CD8-positive, alpha-beta memory T cell (primary cell): Measurements from ENCODE around the gene ARHGAP26. TPM values are rescaled to one million over a fixed set of nuclear protein-coding genes. Genes with fewer than 3 reads are reported as not detected.
A peak's percentile ranks its signal among the peaks of the same experiment; 100 is the strongest.

Source experiments
- CTCF ChIA-PET: fragments of 350-600 bp; sonication (Branson Sonifier 250); formaldehyde crosslinking; loops from one replicate; lab custom pipeline; 2021; ENCODE audit warnings: antibody characterized with exemption; lab: Charles Lee
- POLR2A ChIA-PET: fragments of 350-600 bp; sonication (Branson Sonifier 250); formaldehyde crosslinking; loops from one replicate; lab custom pipeline; 2021; ENCODE audit warnings: antibody characterized with exemption; lab: Charles Lee
- DNase-seq, 5 donors: peaks; one replicate each; pipeline versions ENCODE4 v3.0.0 to v3.0.0-alpha.2; 2020 to 2022; ENCODE audit warnings: mixed read lengths in 1 of 5
- H3K27ac ChIP-seq: one replicate; pipeline ENCODE4 v1.7.0; 2013; ENCODE audit warnings: low read depth, mild to moderate bottlenecking, low read length, moderate library complexity
- H3K27me3 ChIP-seq: 2 replicates; pipeline ENCODE4 v1.7.0; 2013; ENCODE audit warnings: low read length, mild to moderate bottlenecking; ENCODE audit not compliant: insufficient read depth, poor library complexity, severe bottlenecking
- H3K36me3 ChIP-seq: 2 replicates; pipeline ENCODE4 v1.7.0; 2013; ENCODE audit warnings: mild to moderate bottlenecking, low read length, moderate library complexity; ENCODE audit not compliant: insufficient read depth
- H3K4me1 ChIP-seq: 2 replicates; pipeline ENCODE4 v1.7.0; 2013; ENCODE audit warnings: mild to moderate bottlenecking, low read length, moderate library complexity; ENCODE audit not compliant: insufficient read depth
- H3K4me3 ChIP-seq: 2 replicates; pipeline ENCODE4 v1.7.0; 2013; ENCODE audit warnings: mild to moderate bottlenecking, low read length
- H3K9me3 ChIP-seq: 2 replicates; pipeline ENCODE4 v1.7.0; 2013; ENCODE audit warnings: mild to moderate bottlenecking, low read length
- H3K27ac Mint-ChIP-seq, 8 donors: one replicate each; pipeline ENCODE4 v1.8.0; 2020 to 2021; ENCODE audit warnings: mixed read lengths in 8 of 8, mild to moderate bottlenecking in 6 of 8, inconsistent platforms in 3 of 8, moderate library complexity in 3 of 8
- H3K27me3 Mint-ChIP-seq, 2 donors: one replicate each; pipeline ENCODE4 v1.8.0; 2020 to 2021; ENCODE audit warnings: mixed read lengths in 2 of 2, mild to moderate bottlenecking in 1 of 2, moderate library complexity in 1 of 2
- H3K36me3 Mint-ChIP-seq, 3 donors: one replicate each; pipeline ENCODE4 v1.8.0; 2020 to 2021; ENCODE audit warnings: mixed read lengths in 3 of 3, inconsistent platforms in 1 of 3, mild to moderate bottlenecking in 1 of 3
- H3K4me1 Mint-ChIP-seq, 3 donors: one replicate each; pipeline ENCODE4 v1.8.0; 2020 to 2021; ENCODE audit warnings: mixed read lengths in 3 of 3, inconsistent platforms in 1 of 3, mild to moderate bottlenecking in 1 of 3
- H3K4me3 Mint-ChIP-seq, 7 donors: one replicate each; pipeline ENCODE4 v1.8.0; 2020 to 2021; ENCODE audit warnings: mixed read lengths in 7 of 7, mild to moderate bottlenecking in 6 of 7, moderate library complexity in 4 of 7, inconsistent platforms in 2 of 7
- H3K9me3 Mint-ChIP-seq, 5 donors: one replicate each; pipeline ENCODE4 v1.8.0; 2020 to 2022; ENCODE audit warnings: mixed read lengths in 5 of 5, mild to moderate bottlenecking in 3 of 5, moderate library complexity in 2 of 5, inconsistent platforms in 1 of 5
- polyA plus RNA-seq: library from polyadenylated mRNA; unstranded; fragments of 300-500 nt; fragmentation: Illumina TruSeq; gene quantifications from one replicate; pipeline ENCODE4 v1.2.3, GENCODE V29; 2021
- total RNA-seq, 2 experiments: library from RNA; stranded (reverse); gene quantifications; one replicate each; pipeline ENCODE4 v1.2.3, GENCODE V29; 2021

Gene ARHGAP26
- total and polyA plus RNA-seq, 3 experiments from 2014 or later = 16.7 to 37.1 (median 19.7) TPM

DNA sequence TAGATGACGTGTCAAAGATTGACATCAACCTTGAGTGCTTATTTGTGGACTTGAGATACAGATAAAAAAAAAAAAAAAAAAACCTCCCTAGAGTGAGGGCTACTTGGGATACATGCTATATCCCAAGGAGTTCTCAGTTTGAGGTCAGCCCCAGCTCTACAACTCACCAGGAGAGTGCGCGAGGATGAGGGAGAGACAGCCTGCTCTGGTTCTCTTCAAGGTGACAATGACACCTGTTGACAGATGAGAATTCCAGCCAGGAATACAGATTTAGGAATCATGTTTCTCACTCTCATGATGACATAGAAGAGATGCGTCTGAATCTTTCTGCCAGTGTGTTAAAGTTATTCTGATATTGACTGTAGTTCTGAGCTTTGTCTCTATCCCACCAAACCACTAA lies 24.9 kb upstream of the ARHGAP26 start:
- Mint-ChIP-seq H3K27me3 (peaks cover 3 to 8% of the 10 kb centered on the region in 2 donors), H3K27ac (no peak overlapping the region), H3K36me3 (no peaks in the 10 kb centered on the region), H3K4me1 (peaks cover 11 to 14% (median 11%) of the 10 kb centered on the region in 3 donors), H3K4me3 (no peak overlapping the region), H3K9me3 (no peaks in the 10 kb centered on the region)
- ChIA-PET POLR2A (no interaction called here), CTCF (interaction anchor here (1.0 to 1.8 kb wide), 6 partner anchors 11 to 143 kb away, joined by 3 to 7 read pairs (median 4); partner anchors contain the start of gene ARHGAP26)
- no peaks in the 10 kb centered on the region for H3K36me3 ChIP-seq
- H3K4me3 ChIP-seq = no peak overlapping the region
- no peaks in the 10 kb centered on the region for H3K9me3 ChIP-seq
- H3K27me3 ChIP-seq = no peaks in the 10 kb centered on the region
- H3K27ac ChIP-seq = no peak overlapping the region
- no peak for DNase-seq
- no peaks in the 10 kb centered on the region for H3K4me1 ChIP-seq

DNA sequence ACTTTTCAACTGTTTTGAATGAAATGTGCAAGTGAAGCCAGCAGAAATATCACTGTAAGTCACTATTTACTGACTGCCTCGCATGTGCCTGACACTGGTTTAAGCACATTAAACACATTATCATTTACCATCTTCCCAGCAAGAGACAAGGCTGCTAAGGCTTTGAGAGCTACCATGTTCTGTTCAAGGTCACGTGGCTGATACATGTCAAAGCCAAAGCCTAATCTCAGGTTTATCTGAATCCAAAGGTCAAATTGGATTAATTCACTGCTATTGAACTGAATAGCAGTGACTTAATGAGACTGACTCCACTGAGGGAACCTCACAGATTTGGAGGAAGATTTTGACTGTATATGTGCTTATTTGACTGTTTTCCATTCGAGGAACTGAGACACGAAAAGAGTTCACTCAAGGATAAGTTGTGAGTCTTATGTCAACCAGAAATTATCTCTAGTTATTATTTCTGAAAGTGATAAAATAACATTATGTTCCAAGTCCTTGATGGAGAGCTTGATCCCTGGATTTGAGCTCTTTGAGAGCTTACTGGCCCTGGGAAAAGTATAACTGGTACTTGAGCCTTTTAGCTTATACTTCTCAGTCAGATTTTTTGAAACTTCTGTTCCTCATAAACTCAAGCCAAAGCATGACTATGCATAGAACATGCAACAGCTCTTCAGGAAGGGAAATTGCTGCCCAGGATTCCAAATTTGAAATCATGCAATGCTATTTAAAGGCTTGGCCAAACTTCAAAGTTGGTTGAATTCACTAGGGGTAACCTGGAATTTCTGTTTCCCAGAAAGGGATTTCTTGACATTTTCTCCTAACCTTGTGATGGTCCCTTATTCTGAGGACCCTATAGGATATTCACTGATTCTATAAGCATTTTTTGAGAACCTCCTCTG lies 23.4 kb upstream of the ARHGAP26 start:
- no peak overlapping the region for H3K4me3 Mint-ChIP-seq
- Histone ChIP-seq H3K27me3 (no peaks in the 10 kb centered on the region), H3K27ac (no peak overlapping the region), H3K4me3 (no peak overlapping the region), H3K9me3 (no peaks in the 10 kb centered on the region), H3K4me1 (no peaks in the 10 kb centered on the region), H3K36me3 (no peaks in the 10 kb centered on the region)
- H3K27ac Mint-ChIP-seq = no peak overlapping the region
- peaks cover 3 to 8% of the 10 kb centered on the region in 2 donors for H3K27me3 Mint-ChIP-seq
- no peaks in the 10 kb centered on the region for H3K36me3 Mint-ChIP-seq
- ChIA-PET POLR2A (no interaction called here), CTCF (interaction anchor here (1.1 to 5.5 kb wide), 13 partner anchors 10 to 141 kb away, joined by 3 to 88 read pairs (median 11); partner anchors contain the start of gene ARHGAP26)
- H3K9me3 Mint-ChIP-seq = no peaks in the 10 kb centered on the region
- H3K4me1 Mint-ChIP-seq = peaks cover 11 to 14% (median 11%) of the 10 kb centered on the region in 3 donors
- DNase-seq = no peak

DNA sequence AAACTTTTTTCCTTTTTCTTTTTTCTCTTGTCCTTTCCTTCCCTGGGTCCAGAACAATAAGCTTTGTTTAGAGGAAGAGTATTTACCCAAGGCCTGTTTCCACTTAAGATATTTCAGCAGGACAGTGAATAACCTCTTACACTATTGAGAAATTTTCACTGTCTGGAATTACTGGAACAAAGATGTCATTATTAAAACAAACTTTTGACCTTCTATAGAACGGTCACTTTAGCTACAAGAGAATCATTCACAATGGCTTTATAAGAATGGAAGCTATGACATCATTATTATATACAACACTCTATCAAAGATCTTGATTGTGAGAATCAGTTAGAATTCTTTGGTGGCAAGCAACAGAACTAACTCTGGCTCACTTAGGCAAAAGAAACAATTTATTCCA lies 22.0 kb upstream of the ARHGAP26 start:
- Mint-ChIP-seq H3K27me3 (peaks cover 3 to 8% of the 10 kb centered on the region in 2 donors), H3K4me3 (no peak overlapping the region), H3K27ac (peak overlapping the region in 2 of 8 donors; percentile 10 to 51), H3K36me3 (no peaks in the 10 kb centered on the region), H3K9me3 (no peaks in the 10 kb centered on the region), H3K4me1 (peaks cover 11 to 14% (median 12%) of the 10 kb centered on the region in 3 donors)
- Histone ChIP-seq H3K4me1 (no peaks in the 10 kb centered on the region), H3K9me3 (no peaks in the 10 kb centered on the region), H3K27ac (no peak overlapping the region), H3K36me3 (no peaks in the 10 kb centered on the region), H3K4me3 (no peak overlapping the region), H3K27me3 (no peaks in the 10 kb centered on the region)
- ChIA-PET CTCF (interaction anchor here (0.6 to 5.5 kb wide), 41 partner anchors 8 to 1443 kb away, joined by 3 to 88 read pairs (median 5); partner anchors contain the start of gene ARHGAP26), POLR2A (interaction anchor here (0.5 to 1.6 kb wide), 6 partner anchors 21 to 132 kb away, joined by 3 to 10 read pairs (median 6); no protein-coding TSS in a partner anchor)
- DNase-seq = no peak

DNA sequence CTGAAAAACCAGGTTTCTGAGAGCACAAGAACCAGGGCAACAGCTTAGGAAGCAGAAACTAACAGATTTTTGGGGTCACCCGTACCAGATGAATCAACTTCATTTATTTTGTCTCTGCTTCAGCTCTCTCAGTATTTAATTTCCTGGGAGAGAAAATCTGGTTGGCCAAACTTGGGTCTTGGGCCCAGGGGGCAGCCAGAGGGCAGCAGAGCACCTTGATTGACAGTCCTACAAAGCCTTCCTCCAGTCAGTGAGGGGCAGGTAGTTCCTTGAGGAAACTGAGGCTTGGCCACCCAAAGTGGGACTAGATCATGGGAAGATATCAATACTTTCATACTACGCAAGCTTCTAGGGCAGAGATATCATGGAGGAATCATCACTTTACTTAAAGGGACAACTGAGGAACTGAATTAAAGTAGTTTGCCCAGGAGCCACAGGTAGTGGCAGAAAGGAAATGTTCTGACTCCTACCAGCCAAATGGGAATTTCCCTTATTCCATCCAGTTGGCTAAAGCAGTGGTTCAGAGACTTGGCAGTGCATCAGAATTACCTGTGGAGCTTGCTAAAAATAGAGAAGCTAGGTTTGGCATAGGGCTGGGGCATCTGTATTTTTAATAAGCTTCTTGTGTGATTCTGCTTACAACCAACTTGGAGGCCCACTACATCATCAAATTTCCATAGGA lies 21.5 kb upstream of the ARHGAP26 start:
- Mint-ChIP-seq H3K27me3 (peaks cover 2 to 3% of the 10 kb centered on the region in 2 donors), H3K9me3 (no peaks in the 10 kb centered on the region), H3K36me3 (no peaks in the 10 kb centered on the region), H3K4me1 (peaks cover 12 to 16% (median 13%) of the 10 kb centered on the region in 3 donors), H3K27ac (peak overlapping the region in 3 of 8 donors; percentile 10 to 51 (median 47)), H3K4me3 (no peak overlapping the region)
- no peak overlapping the region for H3K27ac ChIP-seq
- ChIA-PET CTCF (interaction anchor here (0.6 to 5.5 kb wide), 44 partner anchors 8 to 1442 kb away, joined by 3 to 88 read pairs (median 5); partner anchors contain the start of gene ARHGAP26), POLR2A (interaction anchor here (0.5 to 1.6 kb wide), 7 partner anchors 14 to 132 kb away, joined by 3 to 10 read pairs (median 6); no protein-coding TSS in a partner anchor)
- no peak overlapping the region for H3K4me3 ChIP-seq
- H3K36me3 ChIP-seq = no peaks in the 10 kb centered on the region
- no peaks in the 10 kb centered on the region for H3K9me3 ChIP-seq
- H3K4me1 ChIP-seq = no peaks in the 10 kb centered on the region
- no peaks in the 10 kb centered on the region for H3K27me3 ChIP-seq
- peak; percentile 31 to 70 (median 39) for DNase-seq

DNA sequence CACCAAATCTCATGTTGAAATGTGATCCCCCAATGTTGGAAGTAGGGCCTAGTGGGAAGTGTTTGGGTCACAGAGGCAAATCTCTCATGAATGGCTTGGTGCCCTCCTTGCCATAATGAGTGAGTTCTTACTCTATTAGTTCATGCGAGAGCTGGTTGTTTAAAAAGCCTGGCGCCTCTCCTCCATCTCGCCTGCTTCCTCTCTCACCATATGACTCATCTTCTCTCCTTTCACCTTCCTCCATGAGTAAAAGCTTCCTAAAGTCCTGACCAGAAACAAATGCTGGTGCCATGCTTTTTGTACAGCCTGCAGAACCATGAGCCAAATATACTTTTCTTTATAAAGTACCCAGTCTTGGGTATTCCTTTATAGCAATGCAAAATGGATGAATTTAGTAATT lies 20.9 kb upstream of the ARHGAP26 start:
- H3K4me3 Mint-ChIP-seq = no peak overlapping the region
- ChIA-PET POLR2A (interaction anchor here (1.6 kb wide), 1 partner anchor 20 kb away, joined by 6 read pairs; no protein-coding TSS in a partner anchor), CTCF (interaction anchor here (0.9 to 5.5 kb wide), 31 partner anchors 9 to 651 kb away, joined by 3 to 88 read pairs (median 8); partner anchors contain the start of gene ARHGAP26)
- no peaks in the 10 kb centered on the region for H3K9me3 ChIP-seq
- no peaks in the 10 kb centered on the region for H3K27me3 Mint-ChIP-seq
- no peak for DNase-seq
- H3K27me3 ChIP-seq = no peaks in the 10 kb centered on the region
- no peaks in the 10 kb centered on the region for H3K4me1 ChIP-seq
- H3K9me3 Mint-ChIP-seq = no peaks in the 10 kb centered on the region
- H3K36me3 ChIP-seq = no peaks in the 10 kb centered on the region
- no peak overlapping the region for H3K27ac ChIP-seq
- H3K36me3 Mint-ChIP-seq = no peaks in the 10 kb centered on the region
- no peak overlapping the region for H3K4me3 ChIP-seq
- H3K27ac Mint-ChIP-seq = peak overlapping the region in 1 of 8 donors; percentile 31
- peaks cover 9 to 16% (median 10%) of the 10 kb centered on the region in 3 donors for H3K4me1 Mint-ChIP-seq

DNA sequence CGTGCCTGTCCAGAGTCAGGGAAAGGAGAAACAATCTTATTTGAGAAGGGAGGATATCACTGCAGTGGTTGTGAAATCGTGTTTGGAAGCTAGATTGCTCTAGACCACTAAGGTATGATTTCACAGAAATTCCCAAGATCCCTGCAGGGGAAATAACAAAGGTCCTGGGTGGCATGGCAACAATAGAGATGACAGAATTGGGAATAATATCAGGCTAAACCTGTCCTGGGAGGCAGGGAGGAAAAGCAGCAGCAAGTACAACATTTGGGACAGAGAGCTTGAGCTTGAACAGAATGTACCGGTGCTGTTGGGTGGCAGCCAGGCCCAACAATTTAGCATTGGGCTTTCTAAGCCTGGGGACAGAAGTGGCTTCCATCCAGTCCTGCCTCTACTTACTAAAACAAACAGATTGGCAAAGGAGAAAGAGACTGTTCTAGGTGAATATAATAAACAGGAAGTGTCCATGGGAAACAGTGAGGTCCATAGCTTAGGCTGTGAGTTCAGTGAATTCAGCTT lies 17.0 kb upstream of the ARHGAP26 start:
- Histone ChIP-seq H3K27ac (no peak overlapping the region), H3K9me3 (no peaks in the 10 kb centered on the region), H3K4me1 (no peaks in the 10 kb centered on the region), H3K36me3 (no peaks in the 10 kb centered on the region), H3K27me3 (no peaks in the 10 kb centered on the region), H3K4me3 (no peak overlapping the region)
- H3K36me3 Mint-ChIP-seq = no peaks in the 10 kb centered on the region
- no peak for DNase-seq
- peaks cover 17 to 27% (median 18%) of the 10 kb centered on the region in 3 donors for H3K4me1 Mint-ChIP-seq
- no peak overlapping the region for H3K4me3 Mint-ChIP-seq
- CTCF ChIA-PET = interaction anchor here (0.8 to 3.6 kb wide), 12 partner anchors 11 to 168 kb away, joined by 3 to 22 read pairs (median 4); partner anchors contain the start of gene ARHGAP26
- H3K9me3 Mint-ChIP-seq = no peaks in the 10 kb centered on the region
- H3K27ac Mint-ChIP-seq = peak overlapping the region in 2 of 8 donors; percentile 51 to 77
- POLR2A ChIA-PET = interaction anchor here (1.0 kb wide), 1 partner anchor 16 kb away, joined by 4 read pairs; no protein-coding TSS in a partner anchor
- H3K27me3 Mint-ChIP-seq = no peaks in the 10 kb centered on the region

DNA sequence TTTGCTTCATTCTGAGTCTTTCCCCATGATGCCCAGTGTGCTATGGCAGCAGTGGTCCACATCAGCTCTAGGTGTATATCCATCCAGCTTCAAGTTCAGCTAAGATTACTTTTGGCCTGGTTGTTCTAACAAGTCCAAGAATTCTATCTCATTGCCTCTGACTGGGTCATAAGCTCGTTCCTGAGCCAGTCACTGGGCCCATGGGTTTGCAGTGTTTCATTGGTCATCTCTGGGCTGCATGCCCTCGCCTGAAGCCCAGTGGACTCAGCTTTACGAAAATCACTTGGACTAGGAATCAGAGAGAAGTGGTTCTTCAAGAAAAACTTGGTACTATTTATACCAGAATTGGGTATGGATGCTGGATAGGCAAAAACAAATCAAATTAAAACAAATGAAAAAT lies 16.1 kb upstream of the ARHGAP26 start:
- Mint-ChIP-seq H3K4me3 (no peak overlapping the region), H3K36me3 (no peaks in the 10 kb centered on the region), H3K27me3 (no peaks in the 10 kb centered on the region), H3K9me3 (no peaks in the 10 kb centered on the region), H3K4me1 (peaks cover 12 to 25% (median 17%) of the 10 kb centered on the region in 3 donors), H3K27ac (no peak overlapping the region)
- H3K4me3 ChIP-seq = no peak overlapping the region
- no peaks in the 10 kb centered on the region for H3K27me3 ChIP-seq
- no peaks in the 10 kb centered on the region for H3K36me3 ChIP-seq
- H3K4me1 ChIP-seq = no peaks in the 10 kb centered on the region
- no peaks in the 10 kb centered on the region for H3K9me3 ChIP-seq
- ChIA-PET CTCF (interaction anchor here (0.8 to 3.6 kb wide), 9 partner anchors 10 to 134 kb away, joined by 3 to 22 read pairs (median 5); partner anchors contain the start of gene ARHGAP26), POLR2A (interaction anchor here (1.1 kb wide), 1 partner anchor 17 kb away, joined by 3 read pairs; the partner anchor contains the start of gene ARHGAP26)
- DNase-seq = no peak
- no peak overlapping the region for H3K27ac ChIP-seq
